HCT116 (cell line): Measurements from ENCODE around the gene SEC16B. TPM values are rescaled to one million over a fixed set of nuclear protein-coding genes. Genes with fewer than 3 reads are reported as not detected.

Experiments
- ATAC-seq: fragments of 200-7000 bp; cut with Tn5 transposase; 2 replicates; pipeline ENCODE4 v1.9.1; 2020; ENCODE audit warnings: mild to moderate bottlenecking, moderate library complexity
- BruUV-seq: library from RNA; stranded (reverse); fragments of 400-500 nt; replicated peaks from 2 replicates; lab custom pipeline; 2021; lab: Mats Ljungman, UMichigan
- CTCF ChIA-PET: fragments of 300-600 bp; sonication (Branson Sonifier 250); formaldehyde crosslinking; loops from one replicate; lab custom pipeline; 2021; ENCODE audit warnings: antibody characterized with exemption; lab: Charles Lee
- POLR2A ChIA-PET: fragments of 300-600, 350-600 bp; sonication (Branson Sonifier 250); formaldehyde crosslinking; loops from one replicate; lab custom pipeline; 2021; ENCODE audit warnings: antibody characterized with exemption; lab: Charles Lee
- RAD21 ChIA-PET, 2 experiments: fragments of 300-600 bp; sonication (Branson Sonifier 250); formaldehyde crosslinking; loops; one replicate each; lab custom pipeline; 2023; ENCODE audit warnings: low total read pairs in 2 of 2; ENCODE audit not compliant: uncharacterized antibody in 2 of 2, unreplicated experiment in 2 of 2, low non-redundant PET in 1 of 2; lab: Charles Lee
- DNase-seq: peaks from one replicate; pipeline ENCODE4 v3.0.0-alpha.2; 2010; ENCODE audit warnings: low read depth, low spot score
- H2AFZ ChIP-seq: fragments of 200-600 bp; shearing (Covaris generic), sonication (generic); 2 replicates; pipeline ENCODE4 v1.6.1; 2017; ENCODE audit warnings: low read depth, mixed run types, mixed read lengths, antibody characterized with exemption, low read length; ENCODE audit not compliant: poor library complexity, severe bottlenecking
- H3K27ac ChIP-seq: 2 replicates; pipeline ENCODE4 v1.5.1; 2012; ENCODE audit warnings: low read depth, low read length
- H3K27me3 ChIP-seq: fragments of 200-600 bp; sonication (generic); 2 replicates; pipeline ENCODE4 v1.6.1; 2016; ENCODE audit warnings: mixed run types, low read length, mixed read lengths; ENCODE audit not compliant: insufficient read depth
- H3K36me3 ChIP-seq, 2 experiments: fragments of 200-500 bp in 1 of 2; fragments of 200-600 bp in 1 of 2; sonication (Bioruptor generic) in 1 of 2; sonication (generic) in 1 of 2; 2 replicates each; pipeline versions ENCODE4 v1.5.1 to v1.6.1; 2014 to 2016; ENCODE audit warnings: low read length in 2 of 2, inconsistent platforms in 1 of 2, mixed read lengths in 1 of 2, mixed run types in 1 of 2; ENCODE audit not compliant: insufficient read depth in 2 of 2, control insufficient read depth in 1 of 2
- H3K4me1 ChIP-seq, 2 experiments: fragments of 200-600 bp in 1 of 2; sonication (generic) in 1 of 2; 2 replicates each; pipeline versions ENCODE4 v1.5.1 to v1.6.1; 2012 to 2017; ENCODE audit warnings: low read length in 2 of 2, inconsistent platforms in 1 of 2, mild to moderate bottlenecking in 1 of 2, mixed read lengths in 1 of 2, mixed run types in 1 of 2, moderate library complexity in 1 of 2; ENCODE audit not compliant: insufficient read depth in 2 of 2, control insufficient read depth in 1 of 2
- H3K4me2 ChIP-seq: fragments of 200-600 bp; sonication (generic); 2 replicates; pipeline ENCODE4 v1.6.1; 2017; ENCODE audit warnings: mixed run types, low read length, mixed read lengths
- H3K4me3 ChIP-seq, 2 experiments: fragments of 200-600 bp in 1 of 2; sonication (generic) in 1 of 2; replicated peaks in 1 of 2; 2 replicates each; pipeline ENCODE4 v1.5.1; 2011 to 2016; ENCODE audit warnings: low read length in 2 of 2, control low read depth in 1 of 2, low read depth in 1 of 2, mild to moderate bottlenecking in 1 of 2, mixed read lengths in 1 of 2, mixed run types in 1 of 2
- H3K79me2 ChIP-seq: fragments of 200-600 bp; sonication (generic); 2 replicates; pipeline ENCODE4 v1.6.1; 2017; ENCODE audit warnings: mild to moderate bottlenecking, mixed run types, low read length, moderate library complexity, mixed read lengths; ENCODE audit not compliant: insufficient read depth
- H3K9ac ChIP-seq: fragments of 200-600 bp; sonication (generic); 2 replicates; pipeline ENCODE4 v1.6.1; 2016; ENCODE audit warnings: low read length, mixed read lengths
- H3K9me2 ChIP-seq: fragments of 200-600 bp; sonication (generic), shearing (Covaris generic); 2 replicates; pipeline ENCODE4 v1.6.1; 2017; ENCODE audit warnings: mixed run types, mild to moderate bottlenecking, moderate library complexity; ENCODE audit not compliant: insufficient read depth
- H3K9me3 ChIP-seq, 2 experiments: fragments of 200-500 bp in 1 of 2; fragments of 200-600 bp in 1 of 2; sonication (Bioruptor generic) in 1 of 2; sonication (generic) in 1 of 2; 2 replicates each; pipeline ENCODE4 v1.6.1; 2014 to 2017; ENCODE audit warnings: low read length in 2 of 2, mixed read lengths in 2 of 2, inconsistent platforms in 1 of 2, low read depth in 1 of 2, mild to moderate bottlenecking in 1 of 2, mixed run types in 1 of 2, moderate library complexity in 1 of 2; ENCODE audit not compliant: control insufficient read depth in 1 of 2, insufficient read depth in 1 of 2
- H4K20me1 ChIP-seq: fragments of 200-600 bp; sonication (generic), shearing (Covaris generic); 2 replicates; pipeline ENCODE4 v1.6.1; 2017; ENCODE audit warnings: mixed run types, mild to moderate bottlenecking, moderate library complexity; ENCODE audit not compliant: insufficient read depth
- CBX3 ChIP-seq: IDR thresholded peaks from 2 replicates; pipeline ENCODE4 v1.6.1; 2012; ENCODE audit warnings: low read depth
- CEBPB ChIP-seq: IDR thresholded peaks from 2 replicates; pipeline ENCODE4 v1.6.1; 2012; ENCODE audit warnings: low read depth
- EGR1 ChIP-seq: IDR thresholded peaks from 2 replicates; pipeline ENCODE4 v1.6.1; 2012; ENCODE audit warnings: low read depth
- ELF1 ChIP-seq: IDR thresholded peaks from 2 replicates; pipeline ENCODE4 v1.6.1; 2012; ENCODE audit warnings: low read depth, borderline replicate concordance
- FOSL1 ChIP-seq: IDR thresholded peaks from 2 replicates; pipeline ENCODE4 v1.6.1; 2012; ENCODE audit warnings: low read depth
- JUND ChIP-seq: IDR thresholded peaks from 2 replicates; pipeline ENCODE4 v1.6.1; 2012
- MAX ChIP-seq: IDR thresholded peaks from 2 replicates; pipeline ENCODE4 v1.6.1; 2012
- POLR2A ChIP-seq: IDR thresholded peaks from 2 replicates; pipeline ENCODE4 v1.7.0; 2011; ENCODE audit warnings: borderline replicate concordance; ENCODE audit not compliant: insufficient read depth, insufficient read length; ENCODE audit errors: extremely low read depth
- RAD21 ChIP-seq: IDR thresholded peaks from 2 replicates; pipeline ENCODE4 v1.6.1; 2012; ENCODE audit warnings: low read depth, mild to moderate bottlenecking
- SIN3A ChIP-seq: IDR thresholded peaks from 2 replicates; pipeline ENCODE4 v1.6.1; 2012; ENCODE audit warnings: low read depth
- SRF ChIP-seq: IDR thresholded peaks from 2 replicates; pipeline ENCODE4 v1.6.1; 2012; ENCODE audit warnings: low read depth
- YY1 ChIP-seq: IDR thresholded peaks from 2 replicates; pipeline ENCODE4 v1.6.1; 2011; ENCODE audit warnings: low read length, low read depth, moderate library complexity, mild to moderate bottlenecking; ENCODE audit not compliant: insufficient replicate concordance; ENCODE audit errors: extremely low read depth
- ZFX ChIP-seq: fragments of 450-650 bp; IDR thresholded peaks from 2 replicates; pipeline ENCODE4 v1.6.1; 2017
- intact Hi-C: fragments of 100-400 bp; cut with micrococcal nuclease; formaldehyde crosslinking; loops from 2 replicates; pipeline ENCODE4 v1.10.0; 2022
- total RNA-seq: library from RNA; stranded (reverse); gene quantifications from one replicate; pipeline ENCODE4 v1.2.1, GENCODE V29; 2021; ENCODE audit not compliant: unreplicated experiment
- TF ChIP-seq, protein P1 (sequence below), 3 experiments: fragments of 200-600 bp in 1 of 3; sonication (generic) in 1 of 3; IDR thresholded peaks in 2 of 3; conservative IDR thresholded peaks in 1 of 3; 2 replicates each; pipeline ENCODE4 v1.5.1; 2012 to 2017; ENCODE audit warnings: low read depth in 2 of 3, low read length in 2 of 3, antibody characterized with exemption in 1 of 3, borderline replicate concordance in 1 of 3, control low read depth in 1 of 3, mild to moderate bottlenecking in 1 of 3, mixed read lengths in 1 of 3, mixed run types in 1 of 3, moderate library complexity in 1 of 3; ENCODE audit not compliant: insufficient read depth in 1 of 3

Gene SEC16B
- total RNA-seq, 1 experiment from 2014 or later, result 1.2 TPM

DNA sequence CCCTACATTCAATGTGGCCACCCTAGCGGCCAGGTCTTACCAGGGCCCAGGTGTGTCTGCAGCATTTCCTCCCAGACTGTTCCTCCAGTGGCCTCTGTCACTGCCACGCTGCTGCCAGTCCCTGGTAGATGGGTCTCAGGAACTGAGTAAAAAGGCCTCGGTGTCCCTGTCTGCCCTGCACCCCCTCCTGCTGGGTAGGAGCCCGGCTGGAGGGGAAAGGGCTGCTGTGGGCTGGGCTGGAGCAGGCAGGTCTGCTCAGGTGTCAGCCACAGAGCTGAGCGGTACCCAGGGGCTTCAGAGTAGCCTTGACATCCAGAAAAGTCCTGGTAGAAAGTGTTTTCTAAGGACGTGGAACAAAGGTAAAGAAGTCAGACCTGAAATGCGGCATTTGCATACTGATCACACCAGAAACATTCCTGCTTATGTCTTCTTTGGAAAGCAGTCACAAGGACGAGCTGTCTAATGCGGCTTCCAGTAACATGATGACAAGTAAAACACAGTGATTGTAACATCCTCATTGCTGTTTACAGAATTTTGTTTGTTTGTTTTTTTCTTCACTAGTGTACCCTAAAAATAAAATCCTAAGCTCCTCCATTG is 32.6 kb downstream of the SEC16B start (continued):
- no peak for TF ChIP-seq MAX

- Histone ChIP-seq H3K4me2 (no peak overlapping the region), H4K20me1 (no peaks in the 10 kb centered on the region), H3K4me1 (peaks cover 0 to 3% of the 10 kb centered on the region in 2 experiments; a peak in 1 of 4 replicates), H3K9ac (no peak overlapping the region), H2AFZ (no peak overlapping the region), H3K79me2 (no peaks in the 10 kb centered on the region), H3K27ac (no peak overlapping the region), H3K27me3 (no peaks in the 10 kb centered on the region), H3K9me3 (no peaks in the 10 kb centered on the region), H3K9me2 (no peaks in the 10 kb centered on the region), H3K36me3 (no peaks in the 10 kb centered on the region), H3K4me3 (no peak overlapping the region)
- POLR2A ChIA-PET, result no interaction called here
- TF ChIP-seq SRF (no peak), MAX (no peak), CBX3 (no peak), RAD21 (no peak), YY1 (no peak), EGR1 (no peak), ZFX (no peak), CEBPB (no peak), JUND (no peak), ELF1 (no peak), FOSL1 (no peak), POLR2A (no peak), SIN3A (no peak)
- TF ChIP-seq, protein P1, sequence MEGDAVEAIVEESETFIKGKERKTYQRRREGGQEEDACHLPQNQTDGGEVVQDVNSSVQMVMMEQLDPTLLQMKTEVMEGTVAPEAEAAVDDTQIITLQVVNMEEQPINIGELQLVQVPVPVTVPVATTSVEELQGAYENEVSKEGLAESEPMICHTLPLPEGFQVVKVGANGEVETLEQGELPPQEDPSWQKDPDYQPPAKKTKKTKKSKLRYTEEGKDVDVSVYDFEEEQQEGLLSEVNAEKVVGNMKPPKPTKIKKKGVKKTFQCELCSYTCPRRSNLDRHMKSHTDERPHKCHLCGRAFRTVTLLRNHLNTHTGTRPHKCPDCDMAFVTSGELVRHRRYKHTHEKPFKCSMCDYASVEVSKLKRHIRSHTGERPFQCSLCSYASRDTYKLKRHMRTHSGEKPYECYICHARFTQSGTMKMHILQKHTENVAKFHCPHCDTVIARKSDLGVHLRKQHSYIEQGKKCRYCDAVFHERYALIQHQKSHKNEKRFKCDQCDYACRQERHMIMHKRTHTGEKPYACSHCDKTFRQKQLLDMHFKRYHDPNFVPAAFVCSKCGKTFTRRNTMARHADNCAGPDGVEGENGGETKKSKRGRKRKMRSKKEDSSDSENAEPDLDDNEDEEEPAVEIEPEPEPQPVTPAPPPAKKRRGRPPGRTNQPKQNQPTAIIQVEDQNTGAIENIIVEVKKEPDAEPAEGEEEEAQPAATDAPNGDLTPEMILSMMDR (IDR thresholded peaks at IDR 0.05 in 2 of 3, conservative IDR thresholded peaks at IDR 0.05 in 1 of 3; ENCODE audit: borderline replicate concordance in 1 of 3, insufficient read depth in 1 of 3, low read depth in 2 of 3, low read length in 2 of 3), result no peak
- DNase-seq (no peak), ATAC-seq (no peak)
- intact Hi-C loops, result no loop called here
- CTCF ChIA-PET, result interaction anchor here (0.7 to 1.9 kb wide), 2 partner anchors 10 to 12 kb away, joined by 3 to 6 read pairs; no protein-coding TSS in a partner anchor
- RAD21 ChIA-PET, result no interaction called here
- BruUV-seq, result no TSS peak
Measured at GRCh38 chr1:177935638-177936415, 34.0 kb downstream of the SEC16B start.
